HEK293 (cell line): Measurements from ENCODE around the gene PA2G4.

Experiments used
- MYNN ChIP-seq: fragments of 450-650 bp; formaldehyde crosslinking; IDR thresholded peaks from 2 replicates; pipeline ENCODE4 v1.5.1; 2016; ENCODE audit warnings: missing biosample characterization, missing genetic modification characterization, borderline replicate concordance
- MZF1 ChIP-seq: fragments of 450-650 bp; formaldehyde crosslinking; IDR thresholded peaks from 2 replicates; pipeline ENCODE4 v1.5.1; 2017; ENCODE audit warnings: missing biosample characterization, missing genetic modification characterization, borderline replicate concordance
- OSR2 ChIP-seq: fragments of 450-650 bp; formaldehyde crosslinking; IDR thresholded peaks from 2 replicates; pipeline ENCODE4 v1.5.1; 2016; ENCODE audit warnings: missing biosample characterization, missing genetic modification characterization
- SALL2 ChIP-seq: fragments of 450-650 bp; formaldehyde crosslinking; IDR thresholded peaks from 2 replicates; pipeline ENCODE4 v1.5.0; 2017; ENCODE audit warnings: missing biosample characterization, mild to moderate bottlenecking, missing genetic modification characterization, borderline replicate concordance
- SCRT2 ChIP-seq: fragments of 450-650 bp; formaldehyde crosslinking; IDR thresholded peaks from 2 replicates; pipeline ENCODE4 v1.5.1; 2016; ENCODE audit warnings: missing biosample characterization, missing genetic modification characterization
- ZIC2 ChIP-seq: fragments of 450-650 bp; formaldehyde crosslinking; IDR thresholded peaks from 2 replicates; pipeline ENCODE4 v1.5.1; 2016; ENCODE audit warnings: missing biosample characterization, missing genetic modification characterization
- ZNF114 ChIP-seq: fragments of 450-650 bp; formaldehyde crosslinking; IDR thresholded peaks from 2 replicates; pipeline ENCODE4 v1.5.0; 2017; ENCODE audit warnings: missing biosample characterization, missing genetic modification characterization
- ZNF16 ChIP-seq: fragments of 450-650 bp; formaldehyde crosslinking; IDR thresholded peaks from 2 replicates; pipeline ENCODE4 v1.5.1; 2016; ENCODE audit warnings: low read depth, missing biosample characterization, missing genetic modification characterization
- ZNF19 ChIP-seq: fragments of 450-650 bp; formaldehyde crosslinking; IDR thresholded peaks from 2 replicates; pipeline ENCODE4; 2016; ENCODE audit warnings: missing biosample characterization, missing genetic modification characterization, low read depth
- ZNF2 ChIP-seq: fragments of 450-650 bp; formaldehyde crosslinking; IDR thresholded peaks from 2 replicates; pipeline ENCODE4 v1.5.1; 2016; ENCODE audit warnings: missing biosample characterization, missing genetic modification characterization
- ZNF302 ChIP-seq: fragments of 450-650 bp; formaldehyde crosslinking; IDR thresholded peaks from 2 replicates; pipeline ENCODE4 v1.5.1; 2016; ENCODE audit warnings: missing biosample characterization, missing genetic modification characterization, low read depth
- ZNF335 ChIP-seq: fragments of 450-650 bp; formaldehyde crosslinking; conservative IDR thresholded peaks from 2 replicates; pipeline ENCODE4 v1.5.1; 2016; ENCODE audit warnings: missing biosample characterization, missing genetic modification characterization
- ZNF416 ChIP-seq: fragments of 450-650 bp; formaldehyde crosslinking; IDR thresholded peaks from 2 replicates; pipeline ENCODE4 v1.5.1; 2016; ENCODE audit warnings: missing biosample characterization, missing genetic modification characterization
- ZNF544 ChIP-seq: fragments of 450-650 bp; formaldehyde crosslinking; IDR thresholded peaks from 2 replicates; pipeline ENCODE4 v1.5.0; 2017; ENCODE audit warnings: missing biosample characterization, missing genetic modification characterization
- ZNF561 ChIP-seq: fragments of 450-650 bp; IDR thresholded peaks from 2 replicates; pipeline ENCODE4 v1.5.1; 2018; ENCODE audit warnings: missing biosample characterization, missing genetic modification characterization, borderline replicate concordance
- ZNF629 ChIP-seq: fragments of 450-650 bp; formaldehyde crosslinking; IDR thresholded peaks from 2 replicates; pipeline ENCODE4 v1.5.1; 2017; ENCODE audit warnings: missing biosample characterization, missing genetic modification characterization
- ZNF677 ChIP-seq: fragments of 450-650 bp; IDR thresholded peaks from 2 replicates; pipeline ENCODE4 v1.5.0; 2018; ENCODE audit warnings: missing biosample characterization, mild to moderate bottlenecking, missing genetic modification characterization, moderate library complexity
- TF ChIP-seq, protein P1 (sequence below): fragments of 450-650 bp; formaldehyde crosslinking; IDR thresholded peaks from 2 replicates; pipeline ENCODE4 v1.5.1; 2016; ENCODE audit warnings: missing biosample characterization, missing genetic modification characterization, low read depth
- TF ChIP-seq, protein P2 (sequence below): fragments of 450-650 bp; formaldehyde crosslinking; IDR thresholded peaks from 2 replicates; pipeline ENCODE4 v1.5.0; 2017; ENCODE audit warnings: missing biosample characterization, missing genetic modification characterization, borderline replicate concordance
- TF ChIP-seq, protein P3 (sequence below): fragments of 450-650 bp; formaldehyde crosslinking; IDR thresholded peaks from 2 replicates; pipeline ENCODE4 v1.5.1; 2016; ENCODE audit warnings: missing biosample characterization, missing genetic modification characterization
- TF ChIP-seq, protein P4 (sequence below): fragments of 450-650 bp; formaldehyde crosslinking; conservative IDR thresholded peaks from 2 replicates; pipeline ENCODE4 v1.5.1; 2016; ENCODE audit warnings: low read depth, missing biosample characterization, missing genetic modification characterization
- TF ChIP-seq, protein P5 (sequence below): fragments of 450-650 bp; formaldehyde crosslinking; IDR thresholded peaks from 2 replicates; pipeline ENCODE4; 2016; ENCODE audit warnings: missing biosample characterization, missing genetic modification characterization
- TF ChIP-seq, protein P6 (sequence below): fragments of 450-650 bp; formaldehyde crosslinking; IDR thresholded peaks from 2 replicates; pipeline ENCODE4 v1.5.1; 2016; ENCODE audit warnings: missing biosample characterization, missing genetic modification characterization
- TF ChIP-seq, protein P7 (sequence below): fragments of 450-650 bp; formaldehyde crosslinking; optimal IDR thresholded peaks from 2 replicates; pipeline ENCODE3; 2016; ENCODE audit warnings: missing biosample characterization, mild to moderate bottlenecking, missing genetic modification characterization

The PA2G4 gene

DNA sequence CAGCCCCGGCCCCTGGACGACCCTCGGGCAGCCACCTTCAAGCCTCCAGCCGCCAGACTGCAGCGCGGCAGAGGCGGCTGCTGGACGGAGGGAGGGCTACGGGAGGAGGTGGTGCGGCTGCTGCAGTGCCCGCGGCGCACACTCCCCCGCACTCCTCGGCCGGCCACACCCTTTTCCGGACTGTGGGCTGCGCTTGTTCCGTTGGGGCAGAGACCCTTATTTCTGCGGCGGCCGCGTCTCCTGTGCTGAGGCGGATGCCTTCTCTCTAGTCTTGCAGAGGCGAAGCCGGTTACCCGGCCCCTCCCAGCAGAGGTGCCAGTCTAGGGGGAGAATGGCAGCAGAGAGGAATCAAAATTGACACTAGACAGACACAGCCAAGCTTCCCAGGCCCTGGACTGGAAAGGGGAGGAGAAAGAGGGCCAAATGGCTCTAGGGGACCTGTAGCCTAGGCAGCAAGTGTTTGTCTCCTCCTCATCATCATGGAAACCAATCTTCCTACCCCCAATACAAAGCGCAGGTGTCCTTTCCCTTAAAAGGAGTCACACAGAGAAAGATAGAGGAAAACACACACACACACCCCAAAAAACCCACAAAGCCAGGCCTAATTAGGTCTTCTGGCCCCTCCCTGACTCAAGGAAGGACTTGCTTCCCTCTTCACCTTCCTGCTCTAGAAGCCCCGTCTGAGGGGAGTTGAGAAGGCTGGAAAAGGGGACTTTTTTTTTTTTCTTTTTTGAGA lies 25.0 kb downstream of the PA2G4 start (continued):
- TF ChIP-seq, protein P1, sequence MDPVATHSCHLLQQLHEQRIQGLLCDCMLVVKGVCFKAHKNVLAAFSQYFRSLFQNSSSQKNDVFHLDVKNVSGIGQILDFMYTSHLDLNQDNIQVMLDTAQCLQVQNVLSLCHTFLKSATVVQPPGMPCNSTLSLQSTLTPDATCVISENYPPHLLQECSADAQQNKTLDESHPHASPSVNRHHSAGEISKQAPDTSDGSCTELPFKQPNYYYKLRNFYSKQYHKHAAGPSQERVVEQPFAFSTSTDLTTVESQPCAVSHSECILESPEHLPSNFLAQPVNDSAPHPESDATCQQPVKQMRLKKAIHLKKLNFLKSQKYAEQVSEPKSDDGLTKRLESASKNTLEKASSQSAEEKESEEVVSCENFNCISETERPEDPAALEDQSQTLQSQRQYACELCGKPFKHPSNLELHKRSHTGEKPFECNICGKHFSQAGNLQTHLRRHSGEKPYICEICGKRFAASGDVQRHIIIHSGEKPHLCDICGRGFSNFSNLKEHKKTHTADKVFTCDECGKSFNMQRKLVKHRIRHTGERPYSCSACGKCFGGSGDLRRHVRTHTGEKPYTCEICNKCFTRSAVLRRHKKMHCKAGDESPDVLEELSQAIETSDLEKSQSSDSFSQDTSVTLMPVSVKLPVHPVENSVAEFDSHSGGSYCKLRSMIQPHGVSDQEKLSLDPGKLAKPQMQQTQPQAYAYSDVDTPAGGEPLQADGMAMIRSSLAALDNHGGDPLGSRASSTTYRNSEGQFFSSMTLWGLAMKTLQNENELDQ (tag by site-specific recombination): no peak
- TF ChIP-seq ZNF302 (no peak), ZNF561 (tag by site-specific recombination) (no peak), ZNF544 (tag by site-specific recombination) (no peak), MZF1 (tag by site-specific recombination) (no peak), ZNF629 (tag by site-specific recombination) (peak; percentile 22; the same call in 1 of the 2 replicates), ZNF16 (tag by site-specific recombination) (no peak), SALL2 (no peak), ZNF114 (tag by site-specific recombination) (no peak), ZNF19 (tag by site-specific recombination) (no peak), ZNF335 (tag by site-specific recombination) (peak; percentile 63), ZNF416 (tag by site-specific recombination) (no peak), ZNF2 (tag by site-specific recombination) (peak; percentile 41; the same call in 1 of the 2 replicates), ZNF677 (tag by site-specific recombination) (no peak), ZIC2 (tag by site-specific recombination) (no peak), MYNN (tag by site-specific recombination) (no peak), SCRT2 (tag by site-specific recombination) (peak; percentile 86), OSR2 (tag by site-specific recombination) (peak; percentile 51)
- TF ChIP-seq, protein P2, sequence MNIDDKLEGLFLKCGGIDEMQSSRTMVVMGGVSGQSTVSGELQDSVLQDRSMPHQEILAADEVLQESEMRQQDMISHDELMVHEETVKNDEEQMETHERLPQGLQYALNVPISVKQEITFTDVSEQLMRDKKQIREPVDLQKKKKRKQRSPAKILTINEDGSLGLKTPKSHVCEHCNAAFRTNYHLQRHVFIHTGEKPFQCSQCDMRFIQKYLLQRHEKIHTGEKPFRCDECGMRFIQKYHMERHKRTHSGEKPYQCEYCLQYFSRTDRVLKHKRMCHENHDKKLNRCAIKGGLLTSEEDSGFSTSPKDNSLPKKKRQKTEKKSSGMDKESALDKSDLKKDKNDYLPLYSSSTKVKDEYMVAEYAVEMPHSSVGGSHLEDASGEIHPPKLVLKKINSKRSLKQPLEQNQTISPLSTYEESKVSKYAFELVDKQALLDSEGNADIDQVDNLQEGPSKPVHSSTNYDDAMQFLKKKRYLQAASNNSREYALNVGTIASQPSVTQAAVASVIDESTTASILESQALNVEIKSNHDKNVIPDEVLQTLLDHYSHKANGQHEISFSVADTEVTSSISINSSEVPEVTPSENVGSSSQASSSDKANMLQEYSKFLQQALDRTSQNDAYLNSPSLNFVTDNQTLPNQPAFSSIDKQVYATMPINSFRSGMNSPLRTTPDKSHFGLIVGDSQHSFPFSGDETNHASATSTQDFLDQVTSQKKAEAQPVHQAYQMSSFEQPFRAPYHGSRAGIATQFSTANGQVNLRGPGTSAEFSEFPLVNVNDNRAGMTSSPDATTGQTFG (tag by site-specific recombination): no peak
- TF ChIP-seq, protein P3, sequence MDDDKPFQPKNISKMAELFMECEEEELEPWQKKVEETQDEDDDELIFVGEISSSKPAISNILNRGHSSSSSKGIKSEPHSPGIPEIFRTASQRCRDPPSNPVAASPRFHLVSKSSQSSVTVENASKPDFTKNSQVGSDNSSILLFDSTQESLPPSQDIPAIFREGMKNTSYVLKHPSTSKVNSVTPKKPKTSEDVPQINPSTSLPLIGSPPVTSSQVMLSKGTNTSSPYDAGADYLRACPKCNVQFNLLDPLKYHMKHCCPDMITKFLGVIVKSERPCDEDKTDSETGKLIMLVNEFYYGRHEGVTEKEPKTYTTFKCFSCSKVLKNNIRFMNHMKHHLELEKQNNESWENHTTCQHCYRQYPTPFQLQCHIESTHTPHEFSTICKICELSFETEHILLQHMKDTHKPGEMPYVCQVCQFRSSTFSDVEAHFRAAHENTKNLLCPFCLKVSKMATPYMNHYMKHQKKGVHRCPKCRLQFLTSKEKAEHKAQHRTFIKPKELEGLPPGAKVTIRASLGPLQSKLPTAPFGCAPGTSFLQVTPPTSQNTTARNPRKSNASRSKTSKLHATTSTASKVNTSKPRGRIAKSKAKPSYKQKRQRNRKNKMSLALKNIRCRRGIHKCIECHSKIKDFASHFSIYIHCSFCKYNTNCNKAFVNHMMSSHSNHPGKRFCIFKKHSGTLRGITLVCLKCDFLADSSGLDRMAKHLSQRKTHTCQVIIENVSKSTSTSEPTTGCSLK (tag by site-specific recombination): no peak
- TF ChIP-seq, protein P4, sequence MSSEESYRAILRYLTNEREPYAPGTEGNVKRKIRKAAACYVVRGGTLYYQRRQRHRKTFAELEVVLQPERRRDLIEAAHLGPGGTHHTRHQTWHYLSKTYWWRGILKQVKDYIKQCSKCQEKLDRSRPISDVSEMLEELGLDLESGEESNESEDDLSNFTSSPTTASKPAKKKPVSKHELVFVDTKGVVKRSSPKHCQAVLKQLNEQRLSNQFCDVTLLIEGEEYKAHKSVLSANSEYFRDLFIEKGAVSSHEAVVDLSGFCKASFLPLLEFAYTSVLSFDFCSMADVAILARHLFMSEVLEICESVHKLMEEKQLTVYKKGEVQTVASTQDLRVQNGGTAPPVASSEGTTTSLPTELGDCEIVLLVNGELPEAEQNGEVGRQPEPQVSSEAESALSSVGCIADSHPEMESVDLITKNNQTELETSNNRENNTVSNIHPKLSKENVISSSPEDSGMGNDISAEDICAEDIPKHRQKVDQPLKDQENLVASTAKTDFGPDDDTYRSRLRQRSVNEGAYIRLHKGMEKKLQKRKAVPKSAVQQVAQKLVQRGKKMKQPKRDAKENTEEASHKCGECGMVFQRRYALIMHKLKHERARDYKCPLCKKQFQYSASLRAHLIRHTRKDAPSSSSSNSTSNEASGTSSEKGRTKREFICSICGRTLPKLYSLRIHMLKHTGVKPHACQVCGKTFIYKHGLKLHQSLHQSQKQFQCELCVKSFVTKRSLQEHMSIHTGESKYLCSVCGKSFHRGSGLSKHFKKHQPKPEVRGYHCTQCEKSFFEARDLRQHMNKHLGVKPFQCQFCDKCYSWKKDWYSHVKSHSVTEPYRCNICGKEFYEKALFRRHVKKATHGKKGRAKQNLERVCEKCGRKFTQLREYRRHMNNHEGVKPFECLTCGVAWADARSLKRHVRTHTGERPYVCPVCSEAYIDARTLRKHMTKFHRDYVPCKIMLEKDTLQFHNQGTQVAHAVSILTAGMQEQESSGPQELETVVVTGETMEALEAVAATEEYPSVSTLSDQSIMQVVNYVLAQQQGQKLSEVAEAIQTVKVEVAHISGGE (tag by site-specific recombination): peak; percentile 69
- TF ChIP-seq, protein P5, sequence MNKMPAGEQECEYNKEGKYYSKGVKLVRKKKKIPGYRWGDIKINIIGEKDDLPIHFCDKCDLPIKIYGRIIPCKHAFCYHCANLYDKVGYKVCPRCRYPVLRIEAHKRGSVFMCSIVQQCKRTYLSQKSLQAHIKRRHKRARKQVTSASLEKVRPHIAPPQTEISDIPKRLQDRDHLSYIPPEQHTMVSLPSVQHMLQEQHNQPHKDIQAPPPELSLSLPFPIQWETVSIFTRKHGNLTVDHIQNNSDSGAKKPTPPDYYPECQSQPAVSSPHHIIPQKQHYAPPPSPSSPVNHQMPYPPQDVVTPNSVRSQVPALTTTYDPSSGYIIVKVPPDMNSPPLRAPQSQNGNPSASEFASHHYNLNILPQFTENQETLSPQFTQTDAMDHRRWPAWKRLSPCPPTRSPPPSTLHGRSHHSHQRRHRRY: no peak
- TF ChIP-seq, protein P6, sequence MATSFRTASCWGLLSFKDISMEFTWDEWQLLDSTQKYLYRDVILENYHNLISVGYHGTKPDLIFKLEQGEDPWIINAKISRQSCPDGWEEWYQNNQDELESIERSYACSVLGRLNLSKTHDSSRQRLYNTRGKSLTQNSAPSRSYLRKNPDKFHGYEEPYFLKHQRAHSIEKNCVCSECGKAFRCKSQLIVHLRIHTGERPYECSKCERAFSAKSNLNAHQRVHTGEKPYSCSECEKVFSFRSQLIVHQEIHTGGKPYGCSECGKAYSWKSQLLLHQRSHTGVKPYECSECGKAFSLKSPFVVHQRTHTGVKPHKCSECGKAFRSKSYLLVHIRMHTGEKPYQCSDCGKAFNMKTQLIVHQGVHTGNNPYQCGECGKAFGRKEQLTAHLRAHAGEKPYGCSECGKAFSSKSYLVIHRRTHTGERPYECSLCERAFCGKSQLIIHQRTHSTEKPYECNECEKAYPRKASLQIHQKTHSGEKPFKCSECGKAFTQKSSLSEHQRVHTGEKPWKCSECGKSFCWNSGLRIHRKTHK (tag by site-specific recombination): no peak
- TF ChIP-seq, protein P7, sequence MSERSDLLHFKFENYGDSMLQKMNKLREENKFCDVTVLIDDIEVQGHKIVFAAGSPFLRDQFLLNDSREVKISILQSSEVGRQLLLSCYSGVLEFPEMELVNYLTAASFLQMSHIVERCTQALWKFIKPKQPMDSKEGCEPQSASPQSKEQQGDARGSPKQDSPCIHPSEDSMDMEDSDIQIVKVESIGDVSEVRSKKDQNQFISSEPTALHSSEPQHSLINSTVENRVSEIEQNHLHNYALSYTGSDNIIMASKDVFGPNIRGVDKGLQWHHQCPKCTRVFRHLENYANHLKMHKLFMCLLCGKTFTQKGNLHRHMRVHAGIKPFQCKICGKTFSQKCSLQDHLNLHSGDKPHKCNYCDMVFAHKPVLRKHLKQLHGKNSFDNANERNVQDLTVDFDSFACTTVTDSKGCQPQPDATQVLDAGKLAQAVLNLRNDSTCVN (tag by site-specific recombination): peak; percentile 59
